Stimulated activated CD4-positive, alpha-beta T cell treated with anti-CD3 and anti-CD28 coated beads, TNF-alpha, amount 100 ng/mL, for 48 hours (primary cell): ENCODE results near the gene MBNL1.

Experiments
- DNase-seq, 3 donors: peaks; one replicate each; pipeline ENCODE4 v3.0.0-alpha.2; 2020; ENCODE audit warnings: low read depth in 3 of 3

MBNL1 gene

DNA sequence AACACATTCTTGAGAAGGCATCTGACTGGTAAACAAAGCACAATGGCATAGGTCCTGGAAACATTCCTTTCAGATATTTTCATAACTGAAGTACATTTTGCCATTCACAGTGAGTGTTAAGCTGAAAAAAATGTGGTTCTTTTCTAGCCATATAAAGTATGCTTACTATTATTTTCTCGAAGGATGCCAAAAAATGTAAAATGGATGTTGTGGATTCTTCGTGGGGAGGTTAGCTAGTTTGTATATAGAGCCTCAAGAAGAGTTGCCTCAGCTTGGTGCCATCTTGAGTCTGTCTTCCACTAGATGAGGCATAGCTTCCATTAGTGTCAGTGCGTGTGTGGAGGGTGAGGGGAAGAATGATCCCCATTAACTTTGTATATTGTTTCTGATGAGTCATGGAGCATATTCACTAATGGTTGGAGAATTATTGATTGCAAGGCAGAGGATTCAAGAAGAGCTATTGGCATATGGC, 4.1 kb downstream of the MBNL1 start:
- DNase-seq, result no peak

DNA sequence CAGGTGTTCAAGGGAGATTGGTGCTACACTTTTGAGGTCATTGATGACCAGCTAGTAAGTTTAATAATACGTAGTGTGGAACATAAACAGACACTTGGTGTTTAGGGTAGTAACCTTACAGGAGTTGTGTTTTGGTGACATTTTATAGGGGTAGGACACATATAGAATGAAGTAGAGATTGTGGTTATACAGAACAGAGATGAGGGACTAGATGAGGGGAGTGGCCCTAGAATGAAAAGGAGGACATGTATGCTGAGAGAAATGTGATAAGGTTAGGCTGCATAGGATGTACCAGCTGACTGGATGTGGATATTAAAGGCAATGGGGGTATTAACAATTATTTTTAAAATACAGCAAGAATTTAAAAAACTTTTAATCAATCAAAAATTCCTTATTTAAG, 8.0 kb downstream of the MBNL1 start:
- no peak for DNase-seq

DNA sequence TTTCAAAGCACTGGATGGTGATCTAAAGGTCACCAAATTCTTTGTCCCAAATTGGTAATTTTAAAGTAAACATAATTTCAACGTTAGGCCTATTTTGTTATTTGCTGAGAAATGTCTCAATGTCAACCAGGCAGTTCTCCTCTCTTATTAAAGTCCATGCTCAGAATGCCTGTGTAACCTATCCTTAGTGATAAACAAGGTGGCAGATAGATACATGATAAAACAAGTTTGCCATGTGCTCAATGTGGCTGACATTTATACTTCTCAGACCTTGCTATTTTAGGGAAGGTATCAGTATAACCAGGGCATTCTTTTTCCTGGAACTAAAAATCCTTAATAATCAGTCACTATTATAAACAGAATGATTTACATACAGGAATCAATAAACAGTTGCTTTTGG, 8.5 kb downstream of the MBNL1 start:
- DNase-seq, result no peak

DNA sequence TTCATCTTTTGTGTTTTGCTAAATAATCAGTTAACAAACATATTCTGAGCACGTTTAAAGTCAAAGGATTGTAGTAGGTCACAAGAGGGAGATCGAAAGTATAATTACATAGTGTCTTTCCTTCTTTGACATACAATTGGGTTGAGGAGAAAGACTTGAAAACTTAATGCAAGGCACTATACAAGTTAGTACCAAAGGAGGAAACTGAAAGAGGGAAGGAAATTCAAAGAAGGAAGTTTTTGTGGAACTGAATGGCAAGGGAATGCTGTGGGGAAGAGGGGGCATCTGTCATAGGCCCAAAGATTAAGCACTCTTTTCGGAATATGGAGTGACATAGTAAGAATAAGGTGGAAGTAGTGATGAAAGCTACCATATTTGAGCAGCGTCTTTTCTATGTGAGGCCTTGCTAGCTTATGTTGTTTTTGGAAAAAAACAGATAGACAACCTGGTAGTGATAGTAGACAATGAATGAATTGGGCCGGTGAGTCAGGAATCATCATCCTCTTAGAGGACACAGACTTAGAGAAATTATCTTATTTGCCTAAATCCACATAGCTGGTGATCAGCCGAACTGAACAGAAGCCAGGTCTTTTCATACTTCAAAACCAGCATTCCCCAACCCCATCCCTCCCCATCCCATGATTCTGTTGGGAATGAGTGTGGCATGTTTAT, 10.2 kb downstream of the MBNL1 start:
- DNase-seq, result no peak

DNA sequence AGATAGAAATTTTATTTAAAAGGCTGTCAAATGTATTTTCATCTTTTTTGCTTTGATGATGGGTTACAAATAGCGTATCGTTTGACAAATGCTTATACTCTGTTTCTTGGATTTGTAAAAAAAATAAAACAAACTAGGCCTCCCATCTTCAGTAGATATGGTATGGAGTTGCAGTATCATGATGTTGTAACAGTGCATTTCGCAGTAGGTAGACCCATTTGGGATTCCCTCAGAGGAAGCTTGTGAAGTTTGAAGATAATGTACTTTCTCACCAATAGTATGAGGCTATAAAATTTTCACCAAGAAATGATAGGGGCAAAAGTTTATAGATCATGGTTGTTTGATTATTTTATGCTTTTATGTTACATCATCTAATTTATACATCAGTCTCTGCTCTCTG, 10.8 kb downstream of the MBNL1 start:
- no peak for DNase-seq

DNA sequence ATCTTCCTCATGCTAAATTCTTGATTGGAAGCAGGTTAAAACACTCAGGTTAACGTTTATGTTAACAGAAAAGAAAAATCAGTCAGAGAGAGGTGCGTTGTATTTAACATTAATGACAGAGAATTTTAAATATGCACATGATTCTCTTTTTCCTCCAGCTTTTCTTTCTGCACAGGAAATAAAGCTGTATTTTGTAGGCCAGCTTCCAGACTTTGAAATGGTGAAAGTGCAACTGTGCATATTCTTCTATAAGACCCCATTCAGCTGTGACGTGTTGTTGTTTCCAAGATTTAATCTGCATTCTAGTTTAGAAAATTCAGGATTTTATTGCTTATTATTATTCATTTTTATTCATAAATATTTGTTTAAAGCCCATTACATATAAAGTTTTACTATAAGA, 11.8 kb downstream of the MBNL1 start:
- DNase-seq, result no peak

DNA sequence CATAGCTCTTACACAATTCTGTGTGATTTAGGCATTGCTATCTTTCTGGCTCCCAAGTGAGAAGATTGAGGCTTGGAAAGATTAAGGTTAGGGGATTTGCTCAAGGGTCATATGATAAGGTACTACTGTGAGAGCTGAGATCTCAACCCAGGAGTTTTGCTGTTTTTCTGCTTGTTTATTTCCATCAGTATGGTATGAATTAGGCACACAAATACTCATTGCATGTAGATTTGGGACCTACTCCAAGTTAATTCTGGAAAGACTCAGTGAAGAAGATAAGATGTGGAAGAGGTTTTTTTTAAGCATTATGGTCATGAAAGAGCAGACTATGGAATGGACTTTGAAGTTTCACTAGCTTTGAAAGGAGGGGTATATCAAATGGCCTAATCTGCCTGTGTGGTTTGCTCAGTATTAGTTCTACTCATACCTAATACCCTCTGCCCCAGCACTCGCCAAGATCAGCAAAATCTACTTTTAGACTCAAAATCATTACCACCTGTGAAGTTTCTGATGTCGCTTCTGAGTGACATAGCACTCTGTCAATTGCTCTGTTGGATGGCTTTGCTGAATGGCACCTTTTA, 12.5 kb downstream of the MBNL1 start:
- no peak for DNase-seq

DNA sequence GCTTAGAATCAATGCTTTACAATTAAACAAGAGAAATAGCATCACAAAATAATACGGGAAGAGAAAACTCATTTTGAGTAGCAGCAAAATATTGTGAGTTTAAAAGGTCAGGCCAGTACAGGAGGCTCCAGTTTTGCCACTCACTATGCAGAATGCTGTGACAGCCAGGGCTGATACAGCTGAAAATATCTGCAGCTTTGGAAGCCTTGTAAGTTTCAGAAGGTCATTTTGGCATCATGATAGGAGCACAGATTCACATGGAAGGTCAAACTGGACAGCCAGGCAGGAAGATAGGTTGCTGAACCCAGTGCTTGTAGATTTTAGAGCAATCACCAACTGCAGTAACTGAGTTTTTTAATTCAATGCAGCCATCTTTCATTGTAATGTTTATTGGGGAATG, 14.1 kb downstream of the MBNL1 start:
- no peak for DNase-seq

DNA sequence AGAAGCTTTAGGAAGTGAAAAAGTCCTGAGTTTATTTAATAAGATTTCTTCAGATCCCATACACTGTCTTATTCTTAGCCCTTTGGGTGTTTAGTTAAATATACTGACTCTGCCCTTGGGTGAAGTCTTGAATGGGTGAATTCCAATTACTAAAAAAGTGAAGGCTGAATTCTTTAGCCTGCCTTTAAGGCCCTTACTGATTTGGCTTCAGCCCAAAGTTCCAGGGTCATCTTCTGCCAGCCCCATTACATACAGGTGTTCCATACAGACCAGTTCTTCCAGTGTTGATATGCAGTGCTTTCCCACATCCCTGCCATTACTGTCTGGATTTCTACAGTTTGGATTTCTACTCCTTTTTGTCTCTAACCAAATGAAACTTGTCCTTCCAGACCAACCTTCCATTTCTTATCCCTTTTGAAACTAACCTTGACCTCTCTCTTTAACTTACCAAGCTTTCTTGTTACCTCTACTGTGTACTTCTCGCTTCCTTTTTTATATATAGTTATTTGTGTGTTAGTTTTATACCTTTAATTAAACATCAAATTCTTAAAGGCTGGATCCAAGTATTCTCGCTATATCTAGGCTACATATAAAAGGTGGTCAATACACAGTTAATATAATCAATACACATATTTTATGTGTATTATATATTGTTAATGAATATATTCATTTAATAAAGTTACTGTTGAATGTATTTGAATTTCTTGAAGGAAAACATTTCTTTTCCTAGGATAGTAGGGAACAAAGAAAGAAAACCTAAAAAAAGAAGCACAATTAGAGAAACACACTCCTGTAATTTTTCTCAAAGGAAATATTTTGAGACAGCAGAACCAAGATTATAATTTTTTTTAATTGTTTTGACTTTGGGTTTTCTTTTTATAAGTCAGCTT, 15.0 kb downstream of the MBNL1 start:
- no peak for DNase-seq

DNA sequence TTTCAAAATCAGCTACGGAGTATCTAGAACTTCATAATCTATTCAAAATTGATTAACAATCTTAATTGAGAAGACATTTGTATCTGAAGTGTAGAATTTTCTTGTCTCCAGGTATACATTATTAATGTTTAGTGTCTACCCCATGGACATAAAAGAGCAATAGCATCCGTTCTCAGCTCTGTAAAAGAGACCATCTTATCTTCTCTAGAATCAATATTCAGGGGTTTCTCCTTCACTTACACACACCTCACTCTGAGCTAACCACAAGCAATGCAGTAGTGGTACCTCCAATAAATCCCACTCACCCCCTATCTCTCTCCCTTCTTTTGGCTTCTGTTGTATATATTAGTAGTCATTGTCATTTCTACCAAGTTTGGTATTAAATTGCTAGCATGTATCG, 16.2 kb downstream of the MBNL1 start:
- no peak for DNase-seq

DNA sequence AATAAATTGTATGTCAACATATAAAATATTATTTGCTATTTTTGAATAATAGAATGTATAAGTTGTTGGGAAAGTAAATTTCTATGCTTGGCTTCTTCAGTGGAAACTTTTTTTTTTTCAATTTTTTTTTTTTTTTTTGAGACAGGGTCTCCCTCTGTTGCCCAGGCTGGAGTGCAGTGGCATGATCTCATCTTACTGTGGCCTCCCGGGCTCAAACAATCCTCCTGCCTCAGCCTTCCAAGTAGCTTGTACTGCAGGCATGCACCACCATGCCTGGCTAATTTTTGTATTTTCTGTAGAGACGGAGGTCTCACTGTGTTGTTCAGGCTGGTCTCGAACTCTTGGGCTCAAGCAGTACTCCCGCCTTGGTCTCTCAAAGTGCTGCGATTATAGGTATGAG, 16.8 kb downstream of the MBNL1 start:
- DNase-seq, result no peak

DNA sequence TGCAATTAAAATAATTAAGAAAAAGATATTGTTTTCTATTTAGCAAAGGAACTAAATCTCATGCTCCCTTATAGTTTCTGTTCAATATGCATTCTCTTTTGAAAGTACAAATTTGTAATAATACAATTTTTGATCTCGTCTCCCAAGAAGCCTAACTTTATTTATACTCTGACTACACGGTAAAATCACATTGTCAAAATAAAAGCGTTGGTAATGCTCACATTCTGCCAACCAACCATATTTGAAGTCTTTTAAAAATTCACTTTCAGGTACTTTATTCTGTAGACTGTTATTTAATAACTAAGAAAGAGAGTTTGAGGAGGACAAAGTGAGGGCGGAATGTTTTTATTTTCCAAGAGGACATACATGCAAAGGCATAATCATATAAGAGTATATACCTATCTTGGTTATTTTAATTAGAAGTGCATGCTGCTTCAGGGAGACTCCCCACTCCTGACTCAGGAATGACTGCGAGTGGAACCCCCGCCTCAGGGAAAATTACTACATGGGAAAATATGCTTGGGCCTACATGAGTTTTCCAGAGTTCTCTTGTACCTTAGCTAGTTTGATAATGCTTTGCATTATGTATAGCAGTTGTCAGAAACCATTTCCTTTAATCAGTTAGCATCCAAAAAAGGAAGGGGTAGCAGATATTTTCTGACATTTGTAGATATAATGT, 19.3 kb downstream of the MBNL1 start:
- no peak for DNase-seq

DNA sequence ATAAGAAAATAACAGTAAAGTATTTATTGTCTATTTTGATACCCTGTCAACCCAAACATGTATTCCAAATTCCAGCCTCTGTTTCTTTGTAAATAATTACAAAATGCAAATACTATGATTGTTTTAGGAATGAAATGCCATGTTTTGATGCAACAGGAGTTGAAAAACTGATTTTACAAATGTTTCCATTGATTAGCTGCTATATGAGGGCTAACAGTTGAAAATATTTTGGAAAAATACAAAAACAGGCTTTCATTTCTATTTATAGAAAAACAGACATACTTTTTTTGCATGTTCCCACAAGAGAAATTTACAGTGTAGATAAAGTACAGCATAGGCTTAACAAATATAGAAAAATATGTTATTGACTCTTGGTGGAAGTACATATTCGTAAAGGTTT, 20.0 kb downstream of the MBNL1 start:
- DNase-seq, result no peak

DNA sequence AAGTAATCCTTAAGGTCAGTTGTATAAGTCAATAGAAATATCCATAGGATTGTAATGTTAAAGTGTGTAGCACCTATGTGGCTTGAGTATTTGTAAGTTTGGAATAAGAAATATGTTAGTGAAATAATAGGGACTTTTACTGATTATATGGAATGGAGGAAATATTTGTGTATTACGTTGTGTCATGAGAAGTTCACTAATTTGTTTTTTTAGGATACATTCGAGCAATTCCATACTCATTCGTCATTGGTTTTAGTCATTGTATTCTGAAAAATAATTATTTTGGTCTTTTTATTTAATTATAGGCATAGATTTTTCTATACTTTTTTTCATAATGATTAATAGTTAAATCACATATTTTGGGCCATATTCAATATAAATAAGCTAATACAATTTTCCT, 21.0 kb downstream of the MBNL1 start:
- no peak for DNase-seq

DNA sequence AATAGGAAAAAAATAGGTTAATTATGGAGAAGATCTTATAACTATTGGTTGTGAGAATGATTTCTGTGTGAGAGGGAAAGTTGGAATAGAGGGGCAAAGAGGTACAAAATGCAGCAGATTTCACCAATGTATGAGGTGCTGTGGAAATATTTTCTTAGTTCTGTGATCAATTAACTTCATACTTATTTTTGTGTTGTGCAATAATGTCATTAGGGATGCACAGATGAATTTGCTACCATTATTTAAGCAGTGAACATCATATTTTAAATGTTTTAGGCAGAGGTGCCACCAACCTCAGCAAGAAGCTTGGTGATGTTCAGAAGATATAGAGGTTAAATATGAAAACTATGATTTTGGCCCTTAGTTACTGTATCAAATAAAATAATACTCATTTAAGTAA, 21.6 kb downstream of the MBNL1 start:
- DNase-seq, result no peak

DNA sequence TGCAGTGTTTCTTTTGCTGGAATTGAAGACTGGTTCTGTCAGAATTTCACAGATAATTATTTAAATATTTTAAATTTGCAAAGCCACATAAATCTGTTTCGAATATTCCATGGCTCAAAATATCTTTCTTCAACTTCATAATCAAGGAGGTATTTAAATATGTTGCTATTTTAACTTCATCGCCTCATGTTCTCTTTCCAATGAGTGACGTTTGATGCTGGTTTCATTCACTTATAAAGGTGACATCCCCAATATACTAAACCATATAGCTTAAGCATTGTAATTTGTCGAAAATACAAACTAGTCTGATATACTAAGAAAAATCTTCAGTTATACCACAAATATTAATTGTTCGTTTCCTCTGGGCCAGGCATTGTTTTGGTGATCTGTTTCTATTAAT, 22.5 kb downstream of the MBNL1 start:
- DNase-seq, result no peak

DNA sequence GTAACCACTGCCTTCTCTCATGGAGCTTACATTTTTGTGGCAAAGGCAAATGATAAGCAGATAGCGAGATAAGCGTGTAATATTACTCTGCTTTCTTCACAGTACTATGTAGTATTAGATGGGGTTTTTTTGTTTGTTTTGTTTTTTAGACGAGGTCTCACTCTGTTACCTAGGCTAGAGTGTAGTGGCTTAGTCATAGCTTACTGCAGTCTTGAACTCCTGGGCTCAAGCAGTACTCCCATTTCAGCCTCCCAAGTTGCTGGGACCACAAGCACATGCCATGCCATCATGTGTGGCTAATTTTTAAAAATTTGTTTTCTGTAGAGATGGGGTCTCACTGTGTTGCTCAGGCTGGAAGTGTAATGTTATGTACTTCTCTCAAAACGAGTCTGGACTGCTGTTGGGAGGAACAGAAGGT, 22.9 kb downstream of the MBNL1 start:
- DNase-seq, result no peak

DNA sequence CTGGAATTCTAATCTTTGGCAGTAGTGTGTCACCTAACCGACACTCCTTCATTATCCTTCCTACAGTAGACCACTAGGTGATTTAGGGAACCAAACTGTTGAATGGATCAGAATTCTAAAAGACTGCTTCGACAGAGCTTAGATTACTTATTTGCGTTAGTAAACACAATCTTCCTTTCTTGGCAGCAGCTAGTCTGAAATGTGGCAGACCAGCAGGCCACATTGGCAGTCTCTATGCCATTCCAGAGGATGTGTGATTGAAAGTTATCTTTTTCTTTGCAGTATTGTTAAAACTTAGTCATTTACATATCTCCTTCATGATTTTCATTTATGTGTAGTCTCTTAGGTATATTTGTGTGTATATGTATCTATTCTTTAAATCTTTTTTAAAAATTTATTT, 23.6 kb downstream of the MBNL1 start:
- no peak for DNase-seq

DNA sequence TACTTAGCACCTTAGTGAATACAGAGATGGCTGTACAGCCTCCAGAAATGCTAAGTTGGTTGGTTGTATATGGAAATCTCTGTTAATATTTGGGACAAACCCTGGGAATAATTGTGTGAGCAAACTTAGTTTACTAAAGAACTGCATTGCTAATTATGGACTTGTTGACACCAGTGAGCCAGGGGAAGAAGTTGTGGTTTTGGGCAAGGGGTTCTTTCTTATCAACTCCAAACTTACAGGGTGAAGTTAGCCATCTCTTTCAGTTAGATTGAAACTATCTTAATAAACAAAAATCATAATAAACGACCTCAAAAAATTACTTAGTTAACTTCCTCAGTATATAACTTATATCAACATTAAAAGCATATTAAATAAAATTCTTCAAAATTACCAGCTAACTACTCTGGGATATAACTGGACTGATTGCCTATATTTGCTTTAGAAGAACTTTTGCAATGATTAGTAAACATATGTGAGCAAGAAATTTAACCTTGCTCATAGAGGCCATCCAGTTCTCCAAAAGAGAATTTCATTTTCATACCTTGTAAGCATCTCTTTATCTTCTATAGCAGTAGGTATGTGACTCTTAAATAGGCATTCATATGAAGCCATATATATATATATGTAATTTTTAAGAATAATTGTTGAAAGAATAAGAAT, 24.7 kb downstream of the MBNL1 start:
- no peak for DNase-seq

DNA sequence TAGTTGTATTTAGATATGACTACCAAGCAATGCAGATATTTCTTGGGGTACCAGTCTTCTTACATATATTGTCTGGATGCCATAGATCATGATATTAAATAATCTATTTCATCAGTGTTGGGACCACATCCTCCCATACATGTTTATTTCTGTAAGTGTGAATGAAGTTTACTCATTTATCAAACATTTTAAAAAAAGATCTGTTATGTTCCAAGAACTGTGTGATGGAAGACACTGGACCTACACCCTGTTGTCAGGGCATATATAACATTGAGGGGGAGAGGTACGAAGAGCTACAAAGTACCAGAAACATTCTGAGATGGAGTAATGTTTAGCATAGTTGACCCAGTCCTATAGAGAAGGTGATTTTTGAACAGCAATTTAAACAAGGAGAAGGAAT, 26.6 kb downstream of the MBNL1 start:
- DNase-seq, result no peak

DNA sequence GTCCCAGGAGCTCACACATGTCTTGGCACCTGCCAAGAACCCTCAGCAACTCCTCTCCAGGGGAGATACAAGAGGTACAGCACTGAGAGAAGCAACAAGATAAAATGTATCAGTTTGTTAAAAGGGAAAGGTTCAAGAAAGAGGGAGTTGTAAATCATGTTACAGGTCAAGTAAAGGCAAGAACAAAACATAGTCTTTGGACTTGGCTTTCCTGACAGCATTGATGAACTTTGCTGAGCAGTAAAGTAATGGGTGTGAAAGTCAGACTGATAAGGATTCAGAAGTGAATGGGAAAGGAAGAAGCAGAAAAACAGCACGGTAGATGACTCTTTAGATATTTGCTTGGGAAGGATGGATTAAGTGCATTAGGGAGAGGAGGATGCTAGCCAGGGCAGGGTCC, 27.1 kb downstream of the MBNL1 start:
- no peak for DNase-seq

DNA sequence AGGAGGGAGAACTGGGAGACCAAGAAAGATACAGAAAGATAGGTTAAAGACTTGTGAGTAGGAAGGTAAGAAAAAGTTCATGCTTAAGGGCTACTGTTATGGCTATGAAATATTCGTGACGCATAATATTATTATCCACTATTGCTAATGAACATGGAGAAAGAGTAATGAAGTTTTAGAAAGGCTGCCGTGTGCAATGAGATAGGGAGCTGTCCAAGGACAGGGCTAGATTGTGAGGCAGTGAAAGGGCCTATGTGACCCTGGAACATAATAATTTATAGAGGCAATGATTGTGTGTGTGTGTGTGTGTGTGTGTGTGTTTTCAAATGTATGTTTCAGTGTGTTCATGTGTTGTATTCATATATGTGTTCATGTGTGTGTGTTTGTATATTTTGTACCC, 27.7 kb downstream of the MBNL1 start:
- DNase-seq, result no peak
